LoVo (cell line): ENCODE data around the gene NTM.

Experiments used
- DNase-seq: peaks from one replicate; pipeline ENCODE4 v3.0.0-alpha.2; 2016; ENCODE audit warnings: low spot score

The NTM gene

DNA sequence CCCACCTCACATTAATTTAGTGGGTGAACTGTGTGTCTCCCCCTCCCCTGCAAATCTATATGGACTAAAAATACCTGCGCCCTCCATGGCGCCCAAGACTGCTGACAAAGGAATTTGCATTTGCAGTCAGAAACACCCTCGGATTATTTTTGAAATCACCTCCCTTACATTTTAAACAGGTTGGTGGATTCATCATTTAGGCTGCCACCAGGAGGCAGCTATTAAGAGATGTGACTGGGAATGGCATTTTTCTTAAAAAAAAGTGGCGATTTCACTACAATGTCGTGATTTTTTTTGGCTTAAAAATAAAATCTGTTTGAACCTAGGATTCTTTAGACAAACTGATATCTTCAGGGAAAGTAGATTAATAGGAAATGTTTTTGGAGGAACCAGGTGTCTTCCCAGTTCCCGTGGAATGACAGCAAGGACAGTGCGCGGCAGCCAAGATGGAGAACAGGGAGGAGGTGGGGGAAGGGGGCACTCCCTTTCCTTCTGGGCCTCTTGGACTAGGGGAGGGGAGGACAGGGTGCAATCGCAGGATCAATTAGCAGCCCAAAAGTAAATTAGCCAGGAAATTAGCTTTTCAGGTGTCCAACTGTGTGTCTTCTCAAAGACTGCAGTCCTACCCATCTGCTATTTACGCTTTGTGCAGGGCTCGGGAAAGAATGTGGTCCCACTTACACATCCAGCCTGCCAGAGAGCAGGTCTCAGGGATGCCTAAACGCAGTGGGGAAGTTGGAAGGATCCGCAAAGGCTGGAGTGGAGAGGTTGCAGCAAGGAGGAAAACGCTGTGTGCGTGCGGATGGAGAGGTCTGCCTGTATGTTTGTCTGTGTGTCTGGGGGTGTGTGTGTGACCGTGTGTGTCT lies 496.4 kb downstream of the NTM start:
- no peak for DNase-seq

DNA sequence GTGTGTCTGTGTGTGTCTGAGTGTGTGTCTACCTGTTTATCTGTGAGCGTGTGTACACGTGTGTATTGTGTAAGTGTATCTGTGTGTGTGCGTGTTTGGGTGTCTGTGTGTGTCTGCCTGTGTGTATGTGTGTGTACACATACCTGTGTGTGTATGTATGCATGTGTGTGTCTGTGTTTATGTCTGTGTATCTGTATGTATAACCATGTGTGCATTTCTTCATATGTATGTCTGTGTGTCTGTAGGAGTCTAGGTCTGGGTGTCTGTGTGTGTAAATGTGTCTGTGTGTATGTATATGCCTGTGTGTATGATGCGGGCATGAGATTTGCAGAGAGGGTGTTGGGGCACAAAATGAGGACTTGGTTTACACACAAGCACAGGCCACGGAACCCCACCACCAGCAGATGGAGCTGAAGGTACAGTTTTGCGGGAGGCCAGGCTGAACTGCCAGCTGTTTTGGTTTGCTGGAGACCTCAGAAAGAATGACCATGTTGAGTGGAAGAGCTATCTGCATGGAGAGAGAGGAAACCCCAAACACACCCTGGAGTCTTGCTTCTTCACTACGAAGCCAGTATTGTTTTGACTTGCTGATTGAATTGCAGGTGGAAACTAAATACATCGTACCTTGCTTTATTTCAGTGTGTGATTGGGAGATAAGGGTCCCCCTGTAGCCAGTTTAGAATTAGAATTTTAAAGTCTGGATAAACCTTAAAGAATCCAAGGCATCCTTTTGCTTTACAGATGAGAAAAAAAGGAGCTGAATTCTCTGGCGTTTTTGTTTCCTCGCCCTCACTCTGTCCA lies 497.2 kb downstream of the NTM start:
- peak; percentile 18 for DNase-seq

DNA sequence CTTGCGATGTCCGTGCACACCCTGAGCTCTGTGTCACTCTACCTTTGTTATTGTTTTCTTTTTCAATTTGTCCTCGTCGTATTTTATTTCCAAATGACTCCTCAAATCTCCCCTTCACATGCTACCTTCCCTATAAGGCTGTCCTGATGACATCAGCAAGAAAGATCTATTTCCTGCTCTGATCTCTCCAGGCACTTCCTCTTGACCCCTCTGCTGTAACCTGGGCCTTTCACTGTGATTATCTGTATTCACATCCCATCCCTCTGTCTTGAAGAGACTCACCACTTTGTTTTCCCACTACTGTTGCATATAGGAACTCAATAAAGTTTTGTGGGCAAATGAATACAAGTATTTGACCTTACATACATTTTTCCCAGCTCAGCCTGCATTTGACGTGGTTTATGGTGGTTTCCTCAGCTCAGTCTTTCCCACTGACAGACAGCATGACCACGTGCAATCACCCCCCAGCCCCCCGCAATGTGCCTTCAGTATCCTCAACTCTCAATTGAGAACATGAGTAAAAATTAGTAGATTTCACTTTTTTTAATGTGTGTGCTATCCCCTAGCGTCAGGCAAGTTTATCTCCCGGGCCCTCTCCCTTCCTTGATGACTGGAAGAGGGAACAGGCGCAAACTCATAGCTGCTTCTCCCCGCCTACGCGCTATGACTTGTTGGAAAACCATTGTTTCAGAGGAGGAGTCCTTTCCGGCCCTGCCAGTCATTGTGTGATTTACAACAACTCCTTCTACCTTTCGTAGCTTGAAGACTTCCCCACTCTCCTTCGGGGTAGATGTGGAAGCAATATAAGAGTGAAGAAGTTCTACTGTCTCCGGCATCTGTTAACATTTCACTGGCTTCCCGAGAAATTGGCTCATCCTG lies 498.5 kb downstream of the NTM start:
- no peak for DNase-seq

GRCh38 chr11:131870305-131870704 lies 499.9 kb downstream of the NTM start:
- DNase-seq: no peak

DNA sequence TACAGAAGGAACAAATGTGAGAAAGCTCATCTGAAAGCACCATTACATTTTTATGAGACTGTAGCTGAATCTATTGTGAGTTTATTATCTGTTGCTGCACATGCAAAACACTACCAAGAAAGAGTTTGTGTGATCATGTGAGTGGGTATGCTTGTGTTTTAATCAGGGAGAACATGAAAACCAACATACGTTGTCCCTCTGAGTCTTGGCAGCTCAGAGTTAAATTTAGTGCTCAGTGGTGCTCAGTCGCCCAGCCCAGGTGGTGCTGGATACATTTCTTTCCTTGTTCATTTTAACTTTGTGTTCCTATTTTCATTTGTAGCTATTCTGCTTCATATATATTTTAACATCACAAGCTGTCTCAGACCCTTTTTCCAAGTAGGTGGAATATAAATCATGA lies 500.6 kb downstream of the NTM start:
- DNase-seq: no peak

GRCh38 chr11:131874070-131874469 lies 503.7 kb downstream of the NTM start:
- no peak for DNase-seq

GRCh38 chr11:131875611-131876010 lies 505.2 kb downstream of the NTM start:
- no peak for DNase-seq

DNA sequence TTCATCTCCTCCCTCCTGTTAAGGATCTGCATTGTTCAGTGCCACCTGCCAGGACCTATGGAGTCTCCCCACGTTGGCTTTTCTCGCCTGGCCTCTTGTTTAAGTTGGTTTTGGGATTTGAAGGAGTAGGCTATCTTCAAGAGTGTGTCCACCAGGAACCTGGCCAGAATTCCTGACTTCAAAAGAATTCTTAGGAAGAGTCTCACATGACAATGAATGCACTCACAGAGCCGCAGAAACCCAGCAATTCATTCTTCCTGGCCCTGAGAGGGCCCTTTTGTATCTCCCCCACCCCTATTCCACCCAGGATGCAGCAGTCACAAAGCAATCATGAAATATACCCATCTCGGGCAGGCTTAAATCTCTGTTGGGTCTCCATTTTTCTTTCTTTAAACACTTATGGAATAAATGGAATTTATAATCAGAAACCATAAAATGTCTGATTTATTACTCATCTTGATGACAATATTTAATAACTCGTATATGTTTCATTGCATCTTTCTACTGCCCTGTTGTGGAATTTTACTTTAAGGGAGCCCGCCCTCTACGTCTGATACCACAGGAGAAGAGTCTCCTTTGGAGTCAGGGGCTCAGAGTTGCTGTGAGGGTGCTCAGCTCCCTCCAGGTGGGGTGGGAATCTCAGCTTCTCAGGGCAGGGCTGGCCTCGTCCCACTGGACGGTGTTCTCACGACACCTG lies 507.0 kb downstream of the NTM start:
- no peak for DNase-seq

GRCh38 chr11:131880316-131880715 lies 509.9 kb downstream of the NTM start:
- no peak for DNase-seq

DNA sequence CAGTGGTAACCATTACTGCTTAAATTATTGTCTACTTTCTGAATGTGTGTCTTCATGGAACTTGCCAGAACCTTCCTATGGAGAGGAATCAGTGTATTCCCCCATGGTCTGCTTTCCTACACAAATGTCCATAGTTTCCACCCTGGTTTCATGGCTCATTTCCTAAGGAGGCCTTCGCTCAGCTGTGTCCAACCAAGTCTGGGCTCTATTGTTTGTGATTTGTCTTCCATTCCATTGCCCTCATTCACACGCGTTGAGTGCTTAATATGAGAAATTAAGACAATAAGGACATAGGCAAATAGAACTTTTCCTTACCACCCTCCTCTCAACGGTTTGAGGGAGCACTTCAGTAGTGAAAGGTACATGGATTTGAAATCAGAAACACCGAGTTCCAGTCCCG lies 510.6 kb downstream of the NTM start:
- DNase-seq: no peak

GRCh38 chr11:131883332-131883731 lies 512.9 kb downstream of the NTM start:
- no peak for DNase-seq

GRCh38 chr11:131884461-131885073 lies 514.2 kb downstream of the NTM start:
- no peak for DNase-seq

- DNase-seq: no peak
Observed at GRCh38 chr11:131885431-131885830, 515.0 kb downstream of the NTM start.

DNA sequence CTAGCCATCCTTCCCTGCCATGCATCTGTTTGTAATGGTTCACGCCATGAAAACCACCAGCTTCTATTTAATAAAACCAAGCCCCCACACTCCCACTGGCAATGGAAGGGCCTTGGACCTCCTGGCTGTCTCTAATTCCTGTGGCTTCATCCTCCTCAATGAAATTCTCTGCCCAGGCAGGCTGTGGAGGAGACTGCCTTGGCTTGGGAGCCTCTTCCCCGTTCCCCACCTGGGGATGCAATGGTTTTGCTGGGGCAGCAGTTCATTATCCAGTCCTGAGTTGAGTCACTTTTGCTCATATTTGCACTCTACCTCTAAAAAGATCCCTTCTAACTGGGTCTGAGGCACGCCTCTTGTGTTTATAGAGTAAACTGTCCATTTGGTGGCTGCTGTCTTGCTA lies 515.8 kb downstream of the NTM start:
- DNase-seq: no peak

DNA sequence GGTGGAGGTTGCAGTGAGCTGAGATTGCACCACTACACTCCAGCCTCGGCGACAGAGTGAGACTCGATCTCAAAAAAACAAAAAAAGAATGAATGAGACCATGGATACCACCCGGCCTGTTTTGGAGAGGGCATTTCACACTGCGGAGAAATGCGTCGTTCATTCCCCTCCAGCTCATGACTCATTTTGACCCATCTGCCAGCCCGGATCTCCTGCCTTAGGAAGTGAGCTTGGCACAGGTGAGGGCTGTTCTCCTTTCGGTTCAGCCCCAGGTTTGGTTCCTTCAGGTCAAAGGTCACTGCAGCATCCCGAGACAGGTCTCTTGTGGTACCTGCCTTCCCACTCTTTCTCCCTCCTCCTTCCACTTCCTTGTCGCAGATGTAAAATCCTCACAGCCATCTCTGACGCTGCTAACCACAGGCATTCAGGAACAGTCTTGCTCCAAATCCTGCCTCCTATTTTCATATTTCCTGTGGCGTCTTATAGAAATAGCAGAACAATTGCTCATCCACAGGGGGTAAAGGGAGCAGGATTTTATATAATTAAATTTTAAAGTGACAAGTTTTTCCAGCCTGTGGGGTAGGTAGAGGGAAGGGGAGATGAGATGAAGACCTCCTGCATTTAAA lies 517.9 kb downstream of the NTM start:
- no peak for DNase-seq

DNA sequence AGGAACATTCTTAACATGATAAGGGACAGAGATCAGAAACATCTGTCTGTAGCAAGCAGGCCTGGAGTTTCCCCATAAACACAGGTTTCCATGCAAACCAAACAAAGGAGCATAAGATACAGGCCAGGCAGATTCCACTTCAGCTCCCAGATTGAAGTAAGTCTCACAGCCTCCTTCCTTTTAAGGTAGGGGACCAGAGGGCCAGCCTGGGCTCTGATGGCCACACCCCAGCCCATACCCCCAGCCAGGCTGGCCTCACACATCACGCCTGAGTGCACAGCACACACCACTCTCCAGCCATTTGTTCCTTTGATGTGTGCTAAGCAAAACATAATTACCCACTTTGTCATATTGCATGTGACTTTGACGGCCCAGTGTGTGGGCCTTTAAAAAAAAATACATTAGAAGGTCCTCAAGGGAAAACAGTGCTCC lies 518.7 kb downstream of the NTM start:
- DNase-seq: no peak

DNA sequence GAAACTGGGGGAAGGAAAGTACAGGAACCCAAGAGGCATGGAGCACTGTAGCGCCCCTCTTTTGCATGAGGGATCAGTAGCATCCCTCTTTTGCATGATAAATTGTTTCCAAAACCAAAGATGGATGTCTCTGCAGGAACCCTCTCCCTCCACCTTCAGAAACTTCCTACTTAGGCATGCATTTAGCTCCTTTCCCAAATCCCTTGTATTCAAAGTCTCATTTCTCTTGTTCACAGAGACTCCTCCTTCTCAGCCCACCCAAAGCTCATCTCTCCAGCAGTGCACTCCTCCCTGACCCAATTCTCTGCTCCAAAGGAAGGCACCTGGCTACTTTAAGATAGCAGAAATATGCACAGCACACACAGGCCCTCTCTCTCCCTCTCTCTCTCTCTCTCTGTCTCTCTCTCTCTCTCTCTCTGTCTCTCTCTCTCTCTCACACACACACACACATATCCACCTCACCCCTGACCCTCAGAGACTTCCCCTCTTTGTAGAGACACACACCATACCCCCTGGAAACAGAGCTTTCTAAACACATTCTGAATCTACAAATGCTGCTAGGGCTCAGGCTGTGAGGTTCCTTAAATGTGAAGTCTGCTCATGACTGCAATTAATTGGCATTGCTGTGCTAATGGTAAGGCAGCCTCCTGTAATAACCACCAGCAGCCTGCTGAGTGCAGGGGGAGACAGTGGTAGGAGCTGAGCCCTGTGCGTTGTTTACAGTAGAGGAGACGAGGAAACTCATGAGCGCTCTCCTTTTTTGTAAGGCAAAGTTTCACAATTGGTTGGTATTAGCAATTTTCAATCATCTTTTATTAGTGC lies 519.6 kb downstream of the NTM start:
- no peak for DNase-seq

- DNase-seq: no peak
Observed at GRCh38 chr11:131893103-131893890, 522.9 kb downstream of the NTM start.

- no peak for DNase-seq
Observed at GRCh38 chr11:131893988-131894387, 523.6 kb downstream of the NTM start.
